Hematopoietic multipotent progenitor cell treated with erythropoietin and hydrocortisone succinate and interleukin-3 and kit ligand, for 6 days (in vitro differentiated cells): ENCODE results near the gene CCDC141.
"Not testable (repeated sequence)": the region's sequence is repeated elsewhere in the genome, so short reads cannot be mapped to it uniquely, and the experiment has no call there.

Experiments used
- DNase-seq: peaks from one replicate; pipeline ENCODE4 v3.0.0-alpha.2; 2015

CCDC141 gene

GRCh38 chr2:179049546-179050311, at the start of gene CCDC141:
Gene CCDC141 (minus strand): TSS chr2:179050137. CDS start chr2:179049941, 196 bp downstream.
- DNase-seq, result peak; percentile 67

GRCh38 chr2:179098080-179098689, 48.2 kb upstream of the CCDC141 start:
- DNase-seq, result no peak

GRCh38 chr2:179097131-179097530, 47.2 kb upstream of the CCDC141 start:
- no peak for DNase-seq

GRCh38 chr2:179096090-179096489, 46.2 kb upstream of the CCDC141 start:
- peak; percentile 6 for DNase-seq

GRCh38 chr2:179092912-179093311, 43.0 kb upstream of the CCDC141 start:
- DNase-seq, result not testable (repeated sequence)

- no peak for DNase-seq
These were observed 32.8 kb upstream of the CCDC141 start for GRCh38 chr2:179082697-179083096.

- no peak for DNase-seq
These were observed 32.0 kb upstream of the CCDC141 start for GRCh38 chr2:179081954-179082353.

- no peak for DNase-seq
These were observed 22.6 kb upstream of the CCDC141 start for GRCh38 chr2:179072527-179072926.

GRCh38 chr2:179071810-179072355, 21.9 kb upstream of the CCDC141 start:
- DNase-seq, result no peak

- no peak for DNase-seq
These were observed 21.0 kb upstream of the CCDC141 start for GRCh38 chr2:179070895-179071294.

GRCh38 chr2:179069685-179070084, 19.7 kb upstream of the CCDC141 start:
- no peak for DNase-seq

- no peak for DNase-seq
These were observed 19.2 kb upstream of the CCDC141 start for GRCh38 chr2:179068991-179069643.

- no peak for DNase-seq
These were observed 9.2 kb upstream of the CCDC141 start for GRCh38 chr2:179059026-179059700.

GRCh38 chr2:179057737-179058136, 7.8 kb upstream of the CCDC141 start:
- no peak for DNase-seq

- DNase-seq, result not testable (repeated sequence)
These were observed 3.6 kb upstream of the CCDC141 start for GRCh38 chr2:179053568-179053967.

- DNase-seq, result no peak
These were observed 1.3 kb upstream of the CCDC141 start for GRCh38 chr2:179051250-179051649.

- no peak for DNase-seq
These were observed 818 bp upstream of the CCDC141 start for GRCh38 chr2:179050755-179051154.

GRCh38 chr2:179049203-179049545, 763 bp downstream of the CCDC141 start:
- DNase-seq, result no peak

- DNase-seq, result no peak
These were observed 1.8 kb downstream of the CCDC141 start for GRCh38 chr2:179048099-179048498.

GRCh38 chr2:179045602-179046001, 4.3 kb downstream of the CCDC141 start:
- DNase-seq, result not testable (repeated sequence)

GRCh38 chr2:179044500-179044899, 5.4 kb downstream of the CCDC141 start:
- no peak for DNase-seq

GRCh38 chr2:179037807-179038206, 12.1 kb downstream of the CCDC141 start:
- no peak for DNase-seq

- no peak for DNase-seq
These were observed 13.5 kb downstream of the CCDC141 start for GRCh38 chr2:179036353-179036905.
